Left hindlimb (tissue), 1 donor: ENCODE measurements around the gene TEAD1.

ENCODE experiments used
- DNase-seq: peaks from one replicate; pipeline ENCODE4 v3.0.0-alpha.2; 2018

The TEAD1 gene

GRCh38 chr11:12793065-12793464, 118.8 kb downstream of the TEAD1 start:
- DNase-seq: no peak

GRCh38 chr11:12793506-12793905, 119.3 kb downstream of the TEAD1 start:
- DNase-seq: no peak

GRCh38 chr11:12794576-12795230, 120.5 kb downstream of the TEAD1 start:
- DNase-seq: no peak

- DNase-seq: no peak
These were observed 123.8 kb downstream of the TEAD1 start for GRCh38 chr11:12797996-12798395.

- DNase-seq: no peak
These were observed 124.4 kb downstream of the TEAD1 start for GRCh38 chr11:12798609-12799011.

- no peak for DNase-seq
These were observed 125.2 kb downstream of the TEAD1 start for GRCh38 chr11:12799334-12799835.

- no peak for DNase-seq
These were observed 125.9 kb downstream of the TEAD1 start for GRCh38 chr11:12800032-12800671.

GRCh38 chr11:12800871-12801270, 126.7 kb downstream of the TEAD1 start:
- no peak for DNase-seq

GRCh38 chr11:12801976-12802375, 127.8 kb downstream of the TEAD1 start:
- no peak for DNase-seq

GRCh38 chr11:12802418-12803085, 128.3 kb downstream of the TEAD1 start:
- no peak for DNase-seq

- no peak for DNase-seq
These were observed 129.0 kb downstream of the TEAD1 start for GRCh38 chr11:12803086-12803826.

- DNase-seq: no peak
These were observed 131.9 kb downstream of the TEAD1 start for GRCh38 chr11:12806113-12806512.

- no peak for DNase-seq
These were observed 133.4 kb downstream of the TEAD1 start for GRCh38 chr11:12807621-12808020.

GRCh38 chr11:12808519-12808918, 134.3 kb downstream of the TEAD1 start:
- no peak for DNase-seq

GRCh38 chr11:12809364-12809763, 135.1 kb downstream of the TEAD1 start:
- DNase-seq: no peak

- DNase-seq: no peak
These were observed 135.8 kb downstream of the TEAD1 start for GRCh38 chr11:12809864-12810567.

GRCh38 chr11:12810568-12810894, 136.3 kb downstream of the TEAD1 start:
- DNase-seq: no peak

GRCh38 chr11:12811861-12812260, 137.6 kb downstream of the TEAD1 start:
- DNase-seq: no peak

- no peak for DNase-seq
These were observed 138.6 kb downstream of the TEAD1 start for GRCh38 chr11:12812849-12813248.

GRCh38 chr11:12813371-12814225, 139.4 kb downstream of the TEAD1 start:
- DNase-seq: no peak

GRCh38 chr11:12815129-12815480, 140.9 kb downstream of the TEAD1 start:
- no peak for DNase-seq

- no peak for DNase-seq
These were observed 141.8 kb downstream of the TEAD1 start for GRCh38 chr11:12815931-12816494.
